OCI-LY3 (cell line): Measurements from ENCODE around the gene BFSP1.

Experiments
- CTCF ChIP-seq: fragments of 200-600, 300-600 bp; sonication (generic); IDR thresholded peaks from 2 replicates; pipeline ENCODE4 v1.5.1; 2014; ENCODE audit warnings: antibody characterized with exemption, low read length, low read depth
- EZH2phosphoT487 ChIP-seq: fragments of 200-600 bp; shearing (Covaris generic); IDR thresholded peaks from 2 replicates; pipeline ENCODE4 v1.6.1; 2018; ENCODE audit warnings: antibody characterized with exemption, mixed run types, low read depth

- TF ChIP-seq CTCF, result no peak
- TF ChIP-seq EZH2phosphoT487, result no peak
Observed at GRCh38 chr20:17501701-17502100, 29.5 kb downstream of the BFSP1 start.
